ENCODE data around the gene ARID1B. TPM values are rescaled to one million over a fixed set of nuclear protein-coding genes. Genes with fewer than 3 reads are reported as not detected.

The ARID1B gene
- total and polyA plus RNA-seq, 2 experiments from 2014 or later, result 41.9 to 72.7 TPM

DNA sequence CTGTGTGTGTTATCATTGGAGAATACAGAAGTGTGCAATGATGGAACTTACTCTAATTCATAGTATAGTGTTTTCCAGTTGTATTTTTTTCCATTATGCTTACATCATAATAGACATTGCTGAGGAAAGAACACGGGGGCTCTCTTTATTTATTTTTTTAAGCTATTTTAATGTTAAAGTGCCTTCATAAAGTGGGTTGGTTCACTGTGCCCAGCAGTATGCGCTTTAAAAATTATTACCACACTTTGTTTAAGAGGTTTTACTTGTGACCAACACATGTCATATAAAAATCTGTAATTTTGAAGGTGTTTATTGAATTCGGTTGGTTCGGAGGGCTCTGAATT, 330.4 kb downstream of the ARID1B start:
- Histone ChIP-seq H3K27ac (no peak overlapping the region), H3K9me3 (ENCODE audit: low read depth) (no peaks in the 10 kb centered on the region), H3K4me1 (ENCODE audit: low read depth) (peaks cover 19% of the 10 kb centered on the region), H3K4me3 (no peak overlapping the region), H3K36me3 (no peaks in the 10 kb centered on the region), H3K27me3 (no peaks in the 10 kb centered on the region)
- DNase-seq (ENCODE audit: low read depth in 1 of 2, low spot score in 1 of 2), result no peak
- TF ChIP-seq, protein P1, sequence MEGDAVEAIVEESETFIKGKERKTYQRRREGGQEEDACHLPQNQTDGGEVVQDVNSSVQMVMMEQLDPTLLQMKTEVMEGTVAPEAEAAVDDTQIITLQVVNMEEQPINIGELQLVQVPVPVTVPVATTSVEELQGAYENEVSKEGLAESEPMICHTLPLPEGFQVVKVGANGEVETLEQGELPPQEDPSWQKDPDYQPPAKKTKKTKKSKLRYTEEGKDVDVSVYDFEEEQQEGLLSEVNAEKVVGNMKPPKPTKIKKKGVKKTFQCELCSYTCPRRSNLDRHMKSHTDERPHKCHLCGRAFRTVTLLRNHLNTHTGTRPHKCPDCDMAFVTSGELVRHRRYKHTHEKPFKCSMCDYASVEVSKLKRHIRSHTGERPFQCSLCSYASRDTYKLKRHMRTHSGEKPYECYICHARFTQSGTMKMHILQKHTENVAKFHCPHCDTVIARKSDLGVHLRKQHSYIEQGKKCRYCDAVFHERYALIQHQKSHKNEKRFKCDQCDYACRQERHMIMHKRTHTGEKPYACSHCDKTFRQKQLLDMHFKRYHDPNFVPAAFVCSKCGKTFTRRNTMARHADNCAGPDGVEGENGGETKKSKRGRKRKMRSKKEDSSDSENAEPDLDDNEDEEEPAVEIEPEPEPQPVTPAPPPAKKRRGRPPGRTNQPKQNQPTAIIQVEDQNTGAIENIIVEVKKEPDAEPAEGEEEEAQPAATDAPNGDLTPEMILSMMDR (IDR thresholded peaks at IDR 0.05; ENCODE audit: low read depth, low read length), result no peak

DNA sequence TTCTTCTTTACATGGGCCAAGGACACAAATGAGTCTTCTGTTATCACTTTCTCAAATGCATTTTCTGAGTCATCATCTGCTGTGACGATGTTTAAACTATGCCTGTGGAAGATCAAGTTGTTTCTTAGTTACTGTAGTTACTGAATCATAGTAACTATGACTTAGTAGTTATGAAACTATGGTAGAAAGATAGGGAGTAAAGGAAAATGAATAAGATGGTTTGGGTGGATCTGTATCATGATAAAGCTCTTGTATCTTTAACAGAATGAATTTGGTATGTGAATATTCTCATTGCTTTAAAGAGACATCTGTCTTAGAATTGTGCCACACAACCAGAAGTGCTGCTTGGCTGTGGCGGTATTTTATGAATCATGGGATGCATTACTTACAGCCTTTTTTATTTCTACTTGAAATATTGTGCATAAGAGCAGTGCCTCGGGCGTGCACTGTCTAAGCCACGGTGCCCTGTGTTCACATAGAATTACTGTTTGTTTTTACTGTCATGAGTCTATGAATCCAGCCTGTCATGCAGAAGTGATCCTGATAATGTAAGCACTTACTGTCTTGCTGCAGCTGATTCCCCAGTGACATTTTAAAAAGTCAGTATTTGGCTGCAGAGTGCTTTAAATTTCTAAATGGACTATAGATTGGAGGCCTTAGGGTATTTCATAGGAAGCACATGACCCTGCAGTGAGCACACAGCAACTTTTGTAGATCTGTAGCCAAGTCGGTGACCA, 330.9 kb downstream of the ARID1B start:
- H3K4me3 ChIP-seq, result no peak overlapping the region
- peaks cover 19% of the 10 kb centered on the region for H3K4me1 ChIP-seq (ENCODE audit: low read depth)
- TF ChIP-seq, protein P1 (IDR thresholded peaks at IDR 0.05; ENCODE audit: low read depth, low read length), result no peak
- no peaks in the 10 kb centered on the region for H3K27me3 ChIP-seq
- H3K27ac ChIP-seq, result peak overlapping the region; percentile 76
- peak in 1 of 2 donors; percentile 93 for DNase-seq (ENCODE audit: low read depth in 1 of 2, low spot score in 1 of 2)
- no peaks in the 10 kb centered on the region for H3K36me3 ChIP-seq
- no peaks in the 10 kb centered on the region for H3K9me3 ChIP-seq (ENCODE audit: low read depth)

DNA sequence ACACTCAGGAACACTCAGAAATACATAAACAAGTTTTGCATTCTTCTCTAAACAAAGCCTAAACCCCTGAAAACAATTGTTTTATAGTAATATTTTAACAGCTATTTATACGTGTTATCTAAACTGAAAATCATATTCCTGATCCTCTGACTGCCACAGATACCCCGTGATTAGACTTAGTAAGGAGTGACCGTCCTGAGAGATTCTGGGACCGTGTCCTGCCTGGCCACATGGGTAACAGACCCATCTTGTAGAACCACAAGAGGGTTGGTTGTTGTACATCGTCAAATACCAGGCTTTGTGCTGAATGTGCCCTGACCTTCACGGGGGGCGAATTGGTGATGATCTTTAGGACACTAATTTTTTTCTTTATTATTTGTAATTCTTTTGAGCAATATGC, 331.7 kb downstream of the ARID1B start:
- Histone ChIP-seq H3K27ac (peak overlapping the region; percentile 76), H3K36me3 (no peaks in the 10 kb centered on the region), H3K9me3 (ENCODE audit: low read depth) (no peaks in the 10 kb centered on the region), H3K4me1 (ENCODE audit: low read depth) (peaks cover 19% of the 10 kb centered on the region), H3K27me3 (no peaks in the 10 kb centered on the region), H3K4me3 (no peak overlapping the region)
- TF ChIP-seq, protein P1 (IDR thresholded peaks at IDR 0.05; ENCODE audit: low read depth, low read length), result no peak
- no peak for DNase-seq (ENCODE audit: low read depth in 1 of 2, low spot score in 1 of 2)

DNA sequence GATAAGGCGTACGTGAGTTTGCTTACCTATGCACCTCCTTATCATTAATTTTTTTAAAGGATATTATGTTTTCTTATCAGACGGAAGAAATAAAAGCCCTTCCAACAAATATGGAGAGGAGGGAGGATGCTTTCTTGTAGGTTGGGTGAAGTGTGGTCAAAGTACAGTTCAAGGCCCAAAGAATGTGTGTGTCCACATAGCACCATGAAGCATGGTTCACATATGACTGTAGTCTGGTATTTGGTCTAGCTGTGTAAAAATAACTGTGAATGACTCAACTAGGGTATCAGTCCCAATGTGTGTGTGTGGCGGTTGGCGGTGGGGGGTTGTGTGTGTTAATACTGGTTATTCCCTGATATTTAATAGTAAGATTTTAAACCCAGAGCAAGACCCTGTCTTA, 333.4 kb downstream of the ARID1B start:
- no peaks in the 10 kb centered on the region for H3K27me3 ChIP-seq
- H3K36me3 ChIP-seq, result no peaks in the 10 kb centered on the region
- H3K4me3 ChIP-seq, result no peak overlapping the region
- peaks cover 19% of the 10 kb centered on the region for H3K4me1 ChIP-seq (ENCODE audit: low read depth)
- DNase-seq (ENCODE audit: low read depth in 1 of 2, low spot score in 1 of 2), result peak in 1 of 2 donors; percentile 24
- TF ChIP-seq, protein P1 (IDR thresholded peaks at IDR 0.05; ENCODE audit: low read depth, low read length), result no peak
- H3K27ac ChIP-seq, result no peak overlapping the region
- H3K9me3 ChIP-seq (ENCODE audit: low read depth), result no peaks in the 10 kb centered on the region

DNA sequence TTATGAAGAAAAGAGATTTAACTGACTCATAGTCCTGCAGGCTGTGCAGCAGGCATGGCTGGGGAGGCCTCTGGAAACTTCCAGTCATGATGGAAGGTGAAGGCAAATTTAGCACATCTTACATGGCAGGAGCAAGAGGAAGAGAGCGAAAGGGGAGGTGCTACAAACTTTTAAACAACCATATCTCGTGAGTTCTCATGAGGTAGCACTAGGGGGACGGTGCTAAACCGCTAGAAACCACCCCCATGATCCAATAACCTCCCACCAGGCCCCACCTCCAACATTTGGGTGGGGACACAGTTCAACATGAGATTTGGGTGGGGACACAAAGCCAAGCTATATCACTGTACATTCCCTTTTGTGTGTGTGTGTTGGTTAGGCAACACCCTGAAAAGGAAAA, 336.2 kb downstream of the ARID1B start:
- no peak overlapping the region for H3K27ac ChIP-seq
- H3K4me3 ChIP-seq, result no peak overlapping the region
- no peak for DNase-seq (ENCODE audit: low read depth in 1 of 2, low spot score in 1 of 2)
- TF ChIP-seq, protein P1 (IDR thresholded peaks at IDR 0.05; ENCODE audit: low read depth, low read length), result no peak
- no peaks in the 10 kb centered on the region for H3K27me3 ChIP-seq
- peaks cover 12% of the 10 kb centered on the region for H3K4me1 ChIP-seq (ENCODE audit: low read depth)
- no peaks in the 10 kb centered on the region for H3K36me3 ChIP-seq
- no peaks in the 10 kb centered on the region for H3K9me3 ChIP-seq (ENCODE audit: low read depth)
